ENCODE data around the gene RNF222.

Gene RNF222

GRCh38 chr17:8397636-8398035 lies at the start of gene RNF222:
RNF222 (minus strand) TSS chr17:8397827; CDS start chr17:8393461, 4,366 bp downstream.
- no peak for DNase-seq (ENCODE audit: low read depth)
- no peak within 1 kb of the TSS for H3K4me3 ChIP-seq (ENCODE audit: low read length)
- TF ChIP-seq CTCF (conservative IDR thresholded peaks at IDR 0.05; ENCODE audit: low read depth, low read length), result no peak

GRCh38 chr17:8445536-8445935 lies 47.9 kb upstream of the RNF222 start:
- no peak overlapping the region for H3K4me3 ChIP-seq (ENCODE audit: low read length)
- DNase-seq (ENCODE audit: low read depth), result no peak
- no peak for TF ChIP-seq CTCF (conservative IDR thresholded peaks at IDR 0.05; ENCODE audit: low read depth, low read length)

- no peak for TF ChIP-seq CTCF (conservative IDR thresholded peaks at IDR 0.05; ENCODE audit: low read depth, low read length)
- no peak for DNase-seq (ENCODE audit: low read depth)
- no peak overlapping the region for H3K4me3 ChIP-seq (ENCODE audit: low read length)
Observed at GRCh38 chr17:8444494-8444893, 46.9 kb upstream of the RNF222 start.

- H3K4me3 ChIP-seq (ENCODE audit: low read length), result no peak overlapping the region
- no peak for DNase-seq (ENCODE audit: low read depth)
- no peak for TF ChIP-seq CTCF (conservative IDR thresholded peaks at IDR 0.05; ENCODE audit: low read depth, low read length)
Observed at GRCh38 chr17:8443756-8444155, 46.1 kb upstream of the RNF222 start.

GRCh38 chr17:8442310-8442709 lies 44.7 kb upstream of the RNF222 start:
- no peak overlapping the region for H3K4me3 ChIP-seq (ENCODE audit: low read length)
- DNase-seq (ENCODE audit: low read depth), result no peak
- TF ChIP-seq CTCF (conservative IDR thresholded peaks at IDR 0.05; ENCODE audit: low read depth, low read length), result no peak

GRCh38 chr17:8441690-8442089 lies 44.1 kb upstream of the RNF222 start:
- no peak for TF ChIP-seq CTCF (conservative IDR thresholded peaks at IDR 0.05; ENCODE audit: low read depth, low read length)
- H3K4me3 ChIP-seq (ENCODE audit: low read length), result no peak overlapping the region
- no peak for DNase-seq (ENCODE audit: low read depth)

- TF ChIP-seq CTCF (conservative IDR thresholded peaks at IDR 0.05; ENCODE audit: low read depth, low read length), result no peak
- DNase-seq (ENCODE audit: low read depth), result no peak
- H3K4me3 ChIP-seq (ENCODE audit: low read length), result no peak overlapping the region
Observed at GRCh38 chr17:8439681-8440080, 42.1 kb upstream of the RNF222 start.
